ENCODE measurements around the gene SCGB1C2. TPM values are rescaled to one million over a fixed set of nuclear protein-coding genes. Genes with fewer than 3 reads are reported as not detected.

Gene SCGB1C2
- total RNA-seq, 2 experiments from 2014 or later: not detected

- Mint-ChIP-seq H3K27me3 (no peaks in the 10 kb centered on the region), H3K4me1 (no peaks in the 10 kb centered on the region), H3K36me3 (ENCODE audit: low read depth) (no peaks in the 10 kb centered on the region), H3K9me3 (ENCODE audit: low read depth) (no peaks in the 10 kb centered on the region), H3K27ac (no peak overlapping the region), H3K4me3 (no peak overlapping the region)
- intact Hi-C loops (cut with DNase I, micrococcal nuclease): loop anchor here in 1 of 2 experiments (2.0 to 5.0 kb wide), 5 partner anchors 243 to 853 kb away; partner anchors contain the start of genes GEMIN4 and TIMM22
- ATAC-seq (peak; percentile 87), DNase-seq (peak; percentile 93)
- POLR2A ChIA-PET: no interaction called here
- CTCF ChIA-PET: no interaction called here
Measured at GRCh38 chr17:143785-144281, 6.5 kb downstream of the SCGB1C2 start.

GRCh38 chr17:144936-145670 lies 7.7 kb downstream of the SCGB1C2 start:
- Mint-ChIP-seq H3K4me1 (no peaks in the 10 kb centered on the region), H3K9me3 (ENCODE audit: low read depth) (no peaks in the 10 kb centered on the region), H3K27me3 (no peaks in the 10 kb centered on the region), H3K36me3 (ENCODE audit: low read depth) (no peaks in the 10 kb centered on the region), H3K4me3 (no peak overlapping the region), H3K27ac (no peak overlapping the region)
- DNase-seq: no peak
- CTCF ChIA-PET: interaction anchor here (0.6 to 1.7 kb wide), 2 partner anchors 181 to 546 kb away, joined by 3 to 6 read pairs; no protein-coding TSS in a partner anchor
- POLR2A ChIA-PET: no interaction called here
- intact Hi-C loops (cut with DNase I, micrococcal nuclease): loop anchor here in 1 of 2 experiments (2.0 to 5.0 kb wide), 5 partner anchors 242 to 852 kb away; partner anchors contain the start of genes GEMIN4 and TIMM22
- no peak for ATAC-seq

GRCh38 chr17:145671-146541 lies 8.5 kb downstream of the SCGB1C2 start:
- ChIA-PET CTCF (interaction anchor here (1.7 kb wide), 1 partner anchor 545 kb away, joined by 6 read pairs; no protein-coding TSS in a partner anchor), POLR2A (no interaction called here)
- H3K27me3 Mint-ChIP-seq: no peaks in the 10 kb centered on the region
- DNase-seq (no peak), ATAC-seq (no peak)
- no peak overlapping the region for H3K4me3 Mint-ChIP-seq
- no peak overlapping the region for H3K27ac Mint-ChIP-seq
- H3K4me1 Mint-ChIP-seq: no peaks in the 10 kb centered on the region
- no peaks in the 10 kb centered on the region for H3K36me3 Mint-ChIP-seq (ENCODE audit: low read depth)
- intact Hi-C loops (cut with DNase I, micrococcal nuclease): loop anchor here in 1 of 2 experiments (2.0 kb wide), 3 partner anchors 241 to 607 kb away; partner anchors contain the start of gene GEMIN4
- H3K9me3 Mint-ChIP-seq (ENCODE audit: low read depth): no peaks in the 10 kb centered on the region

- no peaks in the 10 kb centered on the region for H3K4me1 Mint-ChIP-seq
- H3K27me3 Mint-ChIP-seq: no peaks in the 10 kb centered on the region
- H3K9me3 Mint-ChIP-seq (ENCODE audit: low read depth): no peaks in the 10 kb centered on the region
- H3K36me3 Mint-ChIP-seq (ENCODE audit: low read depth): no peaks in the 10 kb centered on the region
- ChIA-PET CTCF (interaction anchor here (1.7 kb wide), 1 partner anchor 545 kb away, joined by 6 read pairs; no protein-coding TSS in a partner anchor), POLR2A (no interaction called here)
- no peak overlapping the region for H3K4me3 Mint-ChIP-seq
- no peak overlapping the region for H3K27ac Mint-ChIP-seq
- DNase-seq: no peak
- intact Hi-C loops (cut with DNase I, micrococcal nuclease): no loop called here
- no peak for ATAC-seq
Measured at GRCh38 chr17:146546-146945, 9.2 kb downstream of the SCGB1C2 start.

DNA sequence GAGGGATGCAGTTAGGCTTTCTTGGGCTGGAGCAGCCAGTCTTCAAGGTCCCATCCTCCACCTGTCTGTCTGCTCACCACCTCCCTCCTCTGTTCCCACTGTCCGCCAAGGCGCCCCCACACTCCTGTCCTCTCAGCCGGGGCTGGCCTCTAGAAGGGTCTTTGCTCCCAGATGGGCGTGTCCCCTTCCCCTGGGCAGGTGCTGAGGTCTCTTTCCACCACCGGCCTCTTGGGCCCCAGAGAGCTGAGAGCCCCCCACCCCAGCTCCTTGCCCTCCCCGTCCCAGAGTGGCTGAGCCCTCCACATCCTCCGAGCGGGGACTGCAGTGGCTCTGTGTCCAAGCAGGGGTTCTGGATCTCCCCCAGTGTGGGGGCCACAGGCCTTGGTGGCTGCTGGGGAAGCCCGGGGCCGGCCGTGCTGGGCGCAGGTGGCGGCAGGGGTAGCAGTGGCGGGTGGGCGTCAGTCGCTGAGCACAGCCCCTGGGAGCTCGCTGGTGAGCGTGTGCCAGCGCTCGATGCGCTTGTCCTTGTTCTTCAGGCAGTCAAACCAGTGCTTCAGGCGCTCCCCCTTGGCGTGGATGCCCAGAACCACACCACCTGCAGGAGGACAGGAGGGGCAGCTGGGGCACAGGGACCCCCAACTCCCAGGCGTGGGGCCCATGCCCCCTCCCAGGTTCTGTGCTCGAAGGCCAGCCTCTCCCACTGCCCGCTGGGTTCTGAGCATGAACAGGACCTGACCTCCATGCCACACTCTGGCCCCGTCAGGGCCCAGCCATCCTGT lies 9.8 kb downstream of the SCGB1C2 start:
- DNase-seq (no peak), ATAC-seq (no peak)
- Mint-ChIP-seq H3K27me3 (no peaks in the 10 kb centered on the region), H3K9me3 (ENCODE audit: low read depth) (no peaks in the 10 kb centered on the region), H3K4me1 (no peaks in the 10 kb centered on the region), H3K36me3 (ENCODE audit: low read depth) (no peaks in the 10 kb centered on the region), H3K4me3 (no peak overlapping the region), H3K27ac (no peak overlapping the region)
- ChIA-PET CTCF (interaction anchor here (0.6 kb wide), 1 partner anchor 612 kb away, joined by 3 read pairs; no protein-coding TSS in a partner anchor), POLR2A (no interaction called here)
- intact Hi-C loops (cut with DNase I, micrococcal nuclease): no loop called here

DNA sequence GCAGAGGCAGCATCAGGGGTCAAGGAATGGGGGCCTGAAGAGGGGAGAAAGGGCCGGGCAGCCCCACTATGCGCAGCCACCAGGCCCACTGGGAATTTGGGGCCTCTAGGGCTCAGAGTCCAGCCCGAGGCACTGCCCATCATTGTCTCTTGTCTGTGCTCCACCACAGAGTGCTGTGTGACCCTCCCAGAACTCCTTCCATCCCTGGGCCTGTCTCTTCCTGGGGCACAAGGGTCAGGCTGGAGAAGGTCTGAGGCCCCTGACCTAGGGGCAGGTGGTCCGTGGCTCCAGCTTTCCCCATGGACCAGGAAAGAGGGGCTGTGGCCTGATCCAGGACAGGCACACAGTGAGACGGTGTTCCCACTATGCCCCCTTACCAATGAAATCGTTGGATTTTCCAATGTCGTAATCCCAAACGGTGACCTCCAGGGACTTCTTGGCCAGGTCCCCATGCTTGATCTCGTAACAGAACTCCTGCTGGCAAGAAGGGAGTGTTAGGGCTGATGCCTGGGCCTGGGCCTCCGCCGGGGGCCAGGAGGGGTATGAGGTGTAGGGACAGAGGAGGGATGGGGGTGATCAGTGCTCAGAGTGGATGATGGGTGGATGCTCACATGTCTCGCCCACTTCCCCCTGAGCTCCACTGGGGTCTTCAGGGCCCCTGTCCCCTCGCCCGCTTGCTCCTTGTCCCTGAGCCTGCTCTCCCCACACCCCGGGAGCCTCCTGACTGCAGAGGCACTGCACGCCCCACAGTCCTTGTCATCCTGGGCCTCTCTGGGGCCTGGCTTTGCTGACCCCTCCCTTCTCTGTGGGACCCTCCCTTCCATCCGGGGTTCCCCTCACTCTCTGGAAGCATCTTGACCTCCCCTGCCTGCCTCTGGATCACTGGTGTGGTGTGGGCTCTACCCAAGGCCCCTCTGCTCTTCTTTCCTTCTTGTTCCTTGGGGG lies 10.7 kb downstream of the SCGB1C2 start:
- Mint-ChIP-seq H3K9me3 (ENCODE audit: low read depth) (no peaks in the 10 kb centered on the region), H3K27me3 (no peaks in the 10 kb centered on the region), H3K27ac (no peak overlapping the region), H3K36me3 (ENCODE audit: low read depth) (no peaks in the 10 kb centered on the region), H3K4me1 (no peaks in the 10 kb centered on the region), H3K4me3 (no peak overlapping the region)
- CTCF ChIA-PET: no interaction called here
- DNase-seq (no peak), ATAC-seq (no peak)
- intact Hi-C loops (cut with DNase I, micrococcal nuclease): no loop called here
- POLR2A ChIA-PET: no interaction called here

DNA sequence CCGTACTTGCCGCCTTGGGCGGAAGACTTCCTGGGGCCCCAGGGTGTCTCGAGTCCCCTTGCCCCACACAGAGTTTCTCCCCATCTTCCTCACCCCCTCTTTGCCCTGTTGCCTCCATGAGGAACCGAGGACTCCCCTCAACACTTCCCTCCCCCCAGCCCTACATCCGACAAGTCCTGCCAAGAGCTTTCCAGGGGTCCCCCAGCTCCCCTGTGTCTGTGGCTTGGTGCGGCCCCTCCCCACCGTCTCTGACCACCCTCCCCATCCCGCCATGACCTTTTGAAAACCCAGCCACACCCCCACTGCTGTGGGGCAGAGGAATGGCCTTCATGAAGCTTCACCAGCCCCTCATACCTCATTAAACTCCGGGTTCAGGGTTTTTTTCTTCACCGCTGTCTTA lies 11.4 kb downstream of the SCGB1C2 start:
- H3K4me1 Mint-ChIP-seq: no peaks in the 10 kb centered on the region
- DNase-seq: no peak
- CTCF ChIA-PET: interaction anchor here (0.8 kb wide), 1 partner anchor 263 kb away, joined by 3 read pairs; no protein-coding TSS in a partner anchor
- POLR2A ChIA-PET: no interaction called here
- no peak overlapping the region for H3K4me3 Mint-ChIP-seq
- intact Hi-C loops (cut with DNase I, micrococcal nuclease): no loop called here
- no peaks in the 10 kb centered on the region for H3K9me3 Mint-ChIP-seq (ENCODE audit: low read depth)
- ATAC-seq: no peak
- H3K36me3 Mint-ChIP-seq (ENCODE audit: low read depth): no peaks in the 10 kb centered on the region
- no peaks in the 10 kb centered on the region for H3K27me3 Mint-ChIP-seq
- no peak overlapping the region for H3K27ac Mint-ChIP-seq

DNA sequence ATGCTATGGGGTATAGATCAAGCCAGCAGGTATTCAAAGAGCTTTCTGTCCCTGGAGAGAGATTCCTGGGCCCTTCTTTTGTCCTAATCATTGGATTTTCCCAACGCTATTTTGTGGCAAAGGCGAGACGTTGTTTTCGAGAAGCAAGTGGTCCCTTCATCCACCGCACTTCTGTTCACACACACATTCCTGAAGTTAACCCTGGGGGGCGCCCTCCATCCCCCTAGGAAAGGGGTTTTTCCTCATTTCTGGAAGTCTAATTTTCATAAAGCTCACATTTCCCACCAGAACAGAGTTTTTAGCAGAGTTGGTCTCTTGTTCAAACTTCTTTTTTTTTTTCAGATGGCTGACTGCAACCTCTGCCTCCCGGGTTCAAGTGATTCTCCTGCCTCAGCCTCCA lies 11.9 kb downstream of the SCGB1C2 start:
- ATAC-seq: no peak
- POLR2A ChIA-PET: no interaction called here
- DNase-seq: no peak
- Mint-ChIP-seq H3K4me3 (no peak overlapping the region), H3K27me3 (no peaks in the 10 kb centered on the region), H3K4me1 (no peaks in the 10 kb centered on the region), H3K9me3 (ENCODE audit: low read depth) (no peaks in the 10 kb centered on the region), H3K27ac (no peak overlapping the region), H3K36me3 (ENCODE audit: low read depth) (no peaks in the 10 kb centered on the region)
- CTCF ChIA-PET: interaction anchor here (0.7 to 0.8 kb wide), 3 partner anchors 227 to 548 kb away, joined by 3 read pairs; no protein-coding TSS in a partner anchor
- intact Hi-C loops (cut with DNase I, micrococcal nuclease): no loop called here

- POLR2A ChIA-PET: no interaction called here
- no peak for ATAC-seq
- no peak overlapping the region for H3K4me3 Mint-ChIP-seq
- CTCF ChIA-PET: interaction anchor here (0.5 to 0.7 kb wide), 3 partner anchors 69 to 547 kb away, joined by 3 read pairs; no protein-coding TSS in a partner anchor
- intact Hi-C loops (cut with DNase I, micrococcal nuclease): no loop called here
- H3K9me3 Mint-ChIP-seq (ENCODE audit: low read depth): no peaks in the 10 kb centered on the region
- H3K27me3 Mint-ChIP-seq: no peaks in the 10 kb centered on the region
- no peaks in the 10 kb centered on the region for H3K4me1 Mint-ChIP-seq
- no peaks in the 10 kb centered on the region for H3K36me3 Mint-ChIP-seq (ENCODE audit: low read depth)
- H3K27ac Mint-ChIP-seq: no peak overlapping the region
- DNase-seq: no peak
Measured at GRCh38 chr17:149897-150584, 12.7 kb downstream of the SCGB1C2 start.

DNA sequence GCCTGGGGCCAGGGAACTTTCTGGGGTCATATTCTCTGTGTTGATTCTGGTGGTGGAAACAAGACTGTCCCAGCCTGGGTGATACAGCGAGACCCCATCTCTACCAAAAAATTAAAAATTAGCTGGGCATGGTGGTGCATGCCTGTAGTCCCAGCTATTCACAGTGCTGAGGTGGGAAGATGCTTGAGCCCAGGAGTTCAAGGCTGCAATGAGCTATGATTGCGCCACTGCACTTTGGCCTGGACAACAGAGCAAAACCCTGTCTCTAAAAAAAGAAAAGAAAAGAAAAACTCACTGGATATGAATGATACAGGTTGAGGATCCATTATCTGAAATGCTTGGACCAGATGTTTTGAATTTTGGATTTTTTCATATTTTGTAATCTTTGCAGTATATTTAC lies 13.6 kb downstream of the SCGB1C2 start:
- POLR2A ChIA-PET: no interaction called here
- CTCF ChIA-PET: no interaction called here
- Mint-ChIP-seq H3K4me1 (no peaks in the 10 kb centered on the region), H3K9me3 (ENCODE audit: low read depth) (no peaks in the 10 kb centered on the region), H3K4me3 (no peak overlapping the region), H3K36me3 (ENCODE audit: low read depth) (no peaks in the 10 kb centered on the region), H3K27ac (no peak overlapping the region), H3K27me3 (no peaks in the 10 kb centered on the region)
- ATAC-seq (no peak), DNase-seq (no peak)
- intact Hi-C loops (cut with DNase I, micrococcal nuclease): no loop called here

All from activated CD4-positive, alpha-beta T cell treated with anti-CD3 and anti-CD28 coated beads for 36 hours (primary cell).